ENCODE measurements around the gene CFAP46. TPM values are rescaled to one million over a fixed set of nuclear protein-coding genes. Genes with fewer than 3 reads are reported as not detected.
A peak's percentile ranks its signal among the peaks of the same experiment; 100 is the strongest.

The CFAP46 gene
- total and polyA plus RNA-seq, 2 of the 8 experiments (the other 6 are each of a cell fraction or from before 2014, with no cell fraction given), result 2.6 to 4.8 TPM

DNA sequence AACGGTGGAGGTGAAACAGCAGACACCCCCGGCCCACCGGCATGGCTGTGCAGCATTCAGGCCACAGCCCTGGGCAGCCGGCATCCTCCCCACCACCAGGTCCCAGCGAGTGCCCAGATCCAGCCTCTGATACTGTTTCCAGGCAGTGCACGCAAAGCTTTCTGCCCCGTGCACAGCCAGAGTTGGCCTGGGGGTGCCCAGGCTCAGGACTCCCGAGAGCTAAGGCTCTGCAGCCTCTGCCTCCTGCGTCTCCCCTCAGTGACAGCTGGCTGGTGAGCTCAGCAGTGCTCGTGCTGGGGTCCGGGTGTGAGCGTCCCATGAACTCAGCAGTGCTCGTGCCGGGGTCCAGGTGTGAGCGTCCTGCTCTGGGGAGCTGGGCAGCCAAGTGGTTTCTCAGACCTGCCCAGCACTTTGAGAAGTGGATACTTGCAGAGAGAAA lies 65.4 kb downstream of the CFAP46 start:
- H3K23me2 ChIP-seq (ENCODE audit: low read depth, low read length), result peaks cover 5% of the 10 kb centered on the region; the same call in 1 of the 2 replicates
- H2BK120ac ChIP-seq (replicated peaks; ENCODE audit: low read depth, low read length), result no peak overlapping the region
- H3K27me3 ChIP-seq (replicated peaks in 1 of 4; ENCODE audit: control insufficient read depth in 3 of 4, extremely low read depth in 1 of 4, insufficient read depth in 3 of 4, low read length in 3 of 4), result 0 out of 7 replicates have a peak, but pooled peaks cover 0 to 2% (median 0%) of the 10 kb centered on the region in 4 experiments
- ChIA-PET CTCF (ENCODE audit: partially characterized antibody) (interaction anchor here (0.7 to 1.0 kb wide), 2 partner anchors 10 to 27 kb away, joined by 3 read pairs; no protein-coding TSS in a partner anchor), POLR2A (ENCODE audit: partially characterized antibody) (no interaction called here)
- H3K18ac ChIP-seq (ENCODE audit: extremely low read depth, low read length), result no peak overlapping the region; the same call in 1 of the 2 replicates
- no peak overlapping the region for H4K91ac ChIP-seq (replicated peaks; ENCODE audit: insufficient read length, low read length)
- FAIRE-seq (no peak), DNase-seq (ENCODE audit: low read depth in 1 of 2, low spot score in 2 of 2) (peak in 1 of 2 experiments; percentile 46)
- no peak overlapping the region for H4K5ac ChIP-seq (ENCODE audit: insufficient read length, low read depth, low read length)
- H3K27ac ChIP-seq (ENCODE audit: low read depth, low read length), result no peak overlapping the region
- H3K4me1 ChIP-seq (replicated peaks in 1 of 4; ENCODE audit: control insufficient read depth in 3 of 4, insufficient read depth in 4 of 4, low read length in 3 of 4), result peaks cover 0 to 19% (median 8%) of the 10 kb centered on the region in 4 experiments; a peak in 6 of 7 replicates
- H2BK12ac ChIP-seq (ENCODE audit: low read depth, low read length), result peak overlapping the region; percentile 60; the same call in 1 of the 2 replicates
- H4K20me1 ChIP-seq (replicated peaks in 1 of 2; ENCODE audit: control insufficient read depth in 1 of 2, insufficient read depth in 2 of 2, low read length in 2 of 2), result no peaks in the 10 kb centered on the region
- no peaks in the 10 kb centered on the region for H3K79me2 ChIP-seq (ENCODE audit: control insufficient read depth in 1 of 2, insufficient read depth in 2 of 2, low read length in 2 of 2)
- no peak overlapping the region for H3K23ac ChIP-seq (ENCODE audit: insufficient read length)
- H2AFZ ChIP-seq (ENCODE audit: low read length), result no peak overlapping the region
- H3K9ac ChIP-seq (replicated peaks in 1 of 4; ENCODE audit: extremely low read depth in 1 of 4, low read depth in 3 of 4, low read length in 3 of 4), result no peak overlapping the region
- no peak for TF ChIP-seq POLR2A (IDR thresholded peaks at IDR 0.05; ENCODE audit: control extremely low read depth in 1 of 2, low read depth in 2 of 2, low read length in 2 of 2)
- H2BK5ac ChIP-seq (ENCODE audit: low read depth, low read length), result peak overlapping the region; percentile 35; the same call in 1 of the 2 replicates
- H3K56ac ChIP-seq (replicated peaks; ENCODE audit: insufficient read length, low read depth, low read length), result no peak overlapping the region
- WGBS, 2 experiments (ENCODE audit: extremely low coverage in 1 of 2, insufficient coverage in 1 of 2, insufficient read length in 1 of 2, insufficient replicate concordance in 2 of 2, low coverage in 1 of 2, low lambda C conversion rate in 2 of 2, missing lambda C conversion rate in 1 of 2), result 95% methylated on average over 15 of the region's 15 CpGs; no CpG with 5 or more reads in 1 of the 2 experiments
- no peaks in the 10 kb centered on the region for H3K36me3 ChIP-seq (ENCODE audit: control insufficient read depth in 2 of 4, insufficient read depth in 4 of 4, low read length in 3 of 4)
- H3K4me3 ChIP-seq (ENCODE audit: extremely low read depth in 1 of 4, insufficient read depth in 2 of 4, low read depth in 3 of 4, low read length in 4 of 4), result no peak overlapping the region
- H3K9me3 ChIP-seq (ENCODE audit: insufficient read depth in 2 of 2, low read depth in 1 of 2, low read length in 1 of 2), result no peaks in the 10 kb centered on the region
- no peak overlapping the region for H3K14ac ChIP-seq (ENCODE audit: insufficient read length)
- 0 out of 2 replicates have a peak overlapping the region, but pooled peaks have one; percentile 48 for H2BK20ac ChIP-seq (ENCODE audit: low read length)
- no peak overlapping the region for H3K4ac ChIP-seq (replicated peaks; ENCODE audit: insufficient read length, low read depth, low read length)
- H3K79me1 ChIP-seq (ENCODE audit: low read depth, low read length), result no peaks in the 10 kb centered on the region
- no peak overlapping the region for H4K8ac ChIP-seq (ENCODE audit: extremely low read depth, insufficient read depth, low read length)
- no peak overlapping the region for H2AK5ac ChIP-seq (ENCODE audit: low read depth, low read length)
- H2BK15ac ChIP-seq (ENCODE audit: low read length), result no peak overlapping the region
- H3K4me2 ChIP-seq (ENCODE audit: insufficient read depth in 1 of 2, low read depth in 2 of 2, low read length in 2 of 2), result no peak overlapping the region
